ENCODE data around the gene CACNB2.

GRCh38 chr10:18201877-18202276 lies 61.7 kb downstream of the CACNB2 start:
- TF ChIP-seq POLR2AphosphoS5 (IDR thresholded peaks at IDR 0.05) (no peak), POLR2A (IDR thresholded peaks at IDR 0.05) (no peak)
- TF ChIP-seq, protein P1, sequence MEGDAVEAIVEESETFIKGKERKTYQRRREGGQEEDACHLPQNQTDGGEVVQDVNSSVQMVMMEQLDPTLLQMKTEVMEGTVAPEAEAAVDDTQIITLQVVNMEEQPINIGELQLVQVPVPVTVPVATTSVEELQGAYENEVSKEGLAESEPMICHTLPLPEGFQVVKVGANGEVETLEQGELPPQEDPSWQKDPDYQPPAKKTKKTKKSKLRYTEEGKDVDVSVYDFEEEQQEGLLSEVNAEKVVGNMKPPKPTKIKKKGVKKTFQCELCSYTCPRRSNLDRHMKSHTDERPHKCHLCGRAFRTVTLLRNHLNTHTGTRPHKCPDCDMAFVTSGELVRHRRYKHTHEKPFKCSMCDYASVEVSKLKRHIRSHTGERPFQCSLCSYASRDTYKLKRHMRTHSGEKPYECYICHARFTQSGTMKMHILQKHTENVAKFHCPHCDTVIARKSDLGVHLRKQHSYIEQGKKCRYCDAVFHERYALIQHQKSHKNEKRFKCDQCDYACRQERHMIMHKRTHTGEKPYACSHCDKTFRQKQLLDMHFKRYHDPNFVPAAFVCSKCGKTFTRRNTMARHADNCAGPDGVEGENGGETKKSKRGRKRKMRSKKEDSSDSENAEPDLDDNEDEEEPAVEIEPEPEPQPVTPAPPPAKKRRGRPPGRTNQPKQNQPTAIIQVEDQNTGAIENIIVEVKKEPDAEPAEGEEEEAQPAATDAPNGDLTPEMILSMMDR (IDR thresholded peaks at IDR 0.05), result no peak

Data from prostate gland (tissue), 2 donors.